Osteocyte (in vitro differentiated cells): ENCODE results near the gene HAUS3. TPM values are rescaled to one million over a fixed set of nuclear protein-coding genes. Genes with fewer than 3 reads are reported as not detected.

Source experiments
- DNase-seq: peaks from one replicate; pipeline ENCODE4 v3.0.0; 2021; ENCODE audit warnings: mixed read lengths; ENCODE audit not compliant: unreplicated experiment; ENCODE audit errors: extremely low spot score
- H3K27ac Mint-ChIP-seq: one replicate; pipeline ENCODE4 v1.8.0; 2021; ENCODE audit warnings: mild to moderate bottlenecking, mixed read lengths; ENCODE audit not compliant: unreplicated experiment
- H3K27me3 Mint-ChIP-seq: one replicate; pipeline ENCODE4 v1.8.0; 2021; ENCODE audit warnings: mixed read lengths; ENCODE audit not compliant: unreplicated experiment
- H3K36me3 Mint-ChIP-seq: one replicate; pipeline ENCODE4 v1.8.0; 2021; ENCODE audit warnings: mixed read lengths; ENCODE audit not compliant: unreplicated experiment
- H3K4me1 Mint-ChIP-seq: one replicate; pipeline ENCODE4 v1.8.0; 2021; ENCODE audit warnings: mixed read lengths; ENCODE audit not compliant: unreplicated experiment
- H3K4me3 Mint-ChIP-seq: one replicate; pipeline ENCODE4 v1.8.0; 2021; ENCODE audit warnings: mild to moderate bottlenecking, moderate library complexity, mixed read lengths; ENCODE audit not compliant: unreplicated experiment
- H3K9me3 Mint-ChIP-seq: one replicate; pipeline ENCODE4 v1.8.0; 2021; ENCODE audit warnings: mixed read lengths; ENCODE audit not compliant: unreplicated experiment
- CTCF ChIP-seq: fragments of 200-600 bp; sonication (generic); IDR thresholded peaks from 2 replicates; pipeline ENCODE4 v1.5.0; 2021; ENCODE audit warnings: antibody characterized with exemption, mild to moderate bottlenecking, moderate library complexity
- long read RNA-seq: library from polyadenylated mRNA; unstranded; transcript quantifications from one replicate; pipeline ENCODE4 v2.0.0, GENCODE V29; 2021
- total RNA-seq: library from RNA; stranded (reverse); gene quantifications from 2 replicates; pipeline ENCODE4 v1.2.1, GENCODE V29; 2021

The HAUS3 gene
- total RNA-seq, result 10.2 and 11.7 TPM in 2 replicates
- long read RNA-seq, full-length matches to known transcripts, result 25 of 55 reads
- long read RNA-seq, partial matches to known transcripts, result 17 of 55 reads
- long read RNA-seq, other reads (novel, unspliced or antisense), result 13 of 55 reads

- peaks cover 53% of the 10 kb centered on the region for H3K4me1 Mint-ChIP-seq
- H3K36me3 Mint-ChIP-seq, result peaks cover 4% of the 10 kb centered on the region
- peak within 1 kb of the TSS; percentile 86 for H3K4me3 Mint-ChIP-seq
- DNase-seq, result peak; percentile 100
- no peak for TF ChIP-seq CTCF
- no peaks in the 10 kb centered on the region for H3K9me3 Mint-ChIP-seq
- no peaks in the 10 kb centered on the region for H3K27me3 Mint-ChIP-seq
- H3K27ac Mint-ChIP-seq, result peak within 1 kb of the TSS; percentile 34
Observed at GRCh38 chr4:2241410-2242353, at the start of gene HAUS3, which contains the start of gene POLN. HAUS3 (minus strand) TSS chr4:2242121; CDS start chr4:2240946, 1,175 bp downstream. POLN (minus strand) TSS chr4:2242121; CDS start chr4:2229231, 12,890 bp downstream.

GRCh38 chr4:2290974-2291704 is 49.2 kb upstream of the HAUS3 start:
- no peak for TF ChIP-seq CTCF
- peaks cover 3% of the 10 kb centered on the region for H3K36me3 Mint-ChIP-seq
- H3K9me3 Mint-ChIP-seq, result peaks cover 10% of the 10 kb centered on the region
- no peak overlapping the region for H3K27ac Mint-ChIP-seq
- no peak overlapping the region for H3K4me3 Mint-ChIP-seq
- H3K27me3 Mint-ChIP-seq, result peaks cover 9% of the 10 kb centered on the region
- peaks cover 15% of the 10 kb centered on the region for H3K4me1 Mint-ChIP-seq
- DNase-seq, result no peak

- no peak for TF ChIP-seq CTCF
- Mint-ChIP-seq H3K27me3 (peaks cover 9% of the 10 kb centered on the region), H3K36me3 (peaks cover 3% of the 10 kb centered on the region), H3K27ac (no peak overlapping the region), H3K4me3 (no peak overlapping the region), H3K9me3 (peaks cover 10% of the 10 kb centered on the region), H3K4me1 (peaks cover 16% of the 10 kb centered on the region)
- DNase-seq, result no peak
Observed at GRCh38 chr4:2290488-2290887, 48.6 kb upstream of the HAUS3 start.

- Mint-ChIP-seq H3K27me3 (peaks cover 9% of the 10 kb centered on the region), H3K27ac (no peak overlapping the region), H3K9me3 (peaks cover 10% of the 10 kb centered on the region), H3K36me3 (peaks cover 3% of the 10 kb centered on the region), H3K4me3 (no peak overlapping the region), H3K4me1 (peaks cover 17% of the 10 kb centered on the region)
- no peak for DNase-seq
- no peak for TF ChIP-seq CTCF
Observed at GRCh38 chr4:2289955-2290333, 48.0 kb upstream of the HAUS3 start.
